HEK293 (cell line): ENCODE data around the gene LARP1.

Source experiments
- ZBTB20 ChIP-seq: fragments of 450-650 bp; formaldehyde crosslinking; IDR thresholded peaks from 2 replicates; pipeline ENCODE4 v1.5.1; 2016; ENCODE audit warnings: missing biosample characterization, missing genetic modification characterization
- ZEB2 ChIP-seq: fragments of 450-650 bp; formaldehyde crosslinking; IDR thresholded peaks from 2 replicates; pipeline ENCODE4 v1.5.1; 2016; ENCODE audit warnings: missing biosample characterization, missing genetic modification characterization
- ZNF266 ChIP-seq: fragments of 450-650 bp; formaldehyde crosslinking; IDR thresholded peaks from 2 replicates; pipeline ENCODE4 v1.5.1; 2016; ENCODE audit warnings: missing biosample characterization, missing genetic modification characterization, low read depth
- ZNF423 ChIP-seq: fragments of 450-650 bp; formaldehyde crosslinking; IDR thresholded peaks from 2 replicates; pipeline ENCODE4 v1.5.1; 2016; ENCODE audit warnings: missing biosample characterization, missing genetic modification characterization
- ZNF530 ChIP-seq: fragments of 450-650 bp; formaldehyde crosslinking; IDR thresholded peaks from 2 replicates; pipeline ENCODE4 v1.5.1; 2016; ENCODE audit warnings: low read depth, missing biosample characterization, missing genetic modification characterization
- ZNF830 ChIP-seq: fragments of 450-650 bp; IDR thresholded peaks from 2 replicates; pipeline ENCODE4 v1.5.0; 2018; ENCODE audit warnings: missing biosample characterization, missing genetic modification characterization, low read depth, mild to moderate bottlenecking, moderate library complexity
- ZSCAN16 ChIP-seq: fragments of 450-650 bp; formaldehyde crosslinking; IDR thresholded peaks from 2 replicates; pipeline ENCODE4 v1.5.1; 2016; ENCODE audit warnings: missing biosample characterization, missing genetic modification characterization
- ZSCAN5A ChIP-seq: fragments of 450-650 bp; formaldehyde crosslinking; IDR thresholded peaks from 2 replicates; pipeline ENCODE4 v1.5.1; 2016; ENCODE audit warnings: missing biosample characterization, missing genetic modification characterization
- TF ChIP-seq, protein P1 (sequence below): fragments of 450-650 bp; formaldehyde crosslinking; IDR thresholded peaks from 2 replicates; pipeline ENCODE4 v1.5.1; 2016; ENCODE audit warnings: missing biosample characterization, missing genetic modification characterization
- TF ChIP-seq, protein P2 (sequence below): fragments of 450-650 bp; formaldehyde crosslinking; optimal IDR thresholded peaks from 2 replicates; pipeline ENCODE3; 2016; ENCODE audit warnings: missing biosample characterization, mild to moderate bottlenecking, missing genetic modification characterization

- TF ChIP-seq ZNF530 (tag by site-specific recombination), result no peak
- no peak for TF ChIP-seq ZSCAN5A
- TF ChIP-seq ZNF830, result no peak
- TF ChIP-seq ZBTB20 (tag by site-specific recombination), result no peak
- TF ChIP-seq ZEB2 (tag by site-specific recombination), result no peak
- TF ChIP-seq, protein P1, sequence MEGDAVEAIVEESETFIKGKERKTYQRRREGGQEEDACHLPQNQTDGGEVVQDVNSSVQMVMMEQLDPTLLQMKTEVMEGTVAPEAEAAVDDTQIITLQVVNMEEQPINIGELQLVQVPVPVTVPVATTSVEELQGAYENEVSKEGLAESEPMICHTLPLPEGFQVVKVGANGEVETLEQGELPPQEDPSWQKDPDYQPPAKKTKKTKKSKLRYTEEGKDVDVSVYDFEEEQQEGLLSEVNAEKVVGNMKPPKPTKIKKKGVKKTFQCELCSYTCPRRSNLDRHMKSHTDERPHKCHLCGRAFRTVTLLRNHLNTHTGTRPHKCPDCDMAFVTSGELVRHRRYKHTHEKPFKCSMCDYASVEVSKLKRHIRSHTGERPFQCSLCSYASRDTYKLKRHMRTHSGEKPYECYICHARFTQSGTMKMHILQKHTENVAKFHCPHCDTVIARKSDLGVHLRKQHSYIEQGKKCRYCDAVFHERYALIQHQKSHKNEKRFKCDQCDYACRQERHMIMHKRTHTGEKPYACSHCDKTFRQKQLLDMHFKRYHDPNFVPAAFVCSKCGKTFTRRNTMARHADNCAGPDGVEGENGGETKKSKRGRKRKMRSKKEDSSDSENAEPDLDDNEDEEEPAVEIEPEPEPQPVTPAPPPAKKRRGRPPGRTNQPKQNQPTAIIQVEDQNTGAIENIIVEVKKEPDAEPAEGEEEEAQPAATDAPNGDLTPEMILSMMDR (tag by site-specific recombination), result no peak
- TF ChIP-seq, protein P2, sequence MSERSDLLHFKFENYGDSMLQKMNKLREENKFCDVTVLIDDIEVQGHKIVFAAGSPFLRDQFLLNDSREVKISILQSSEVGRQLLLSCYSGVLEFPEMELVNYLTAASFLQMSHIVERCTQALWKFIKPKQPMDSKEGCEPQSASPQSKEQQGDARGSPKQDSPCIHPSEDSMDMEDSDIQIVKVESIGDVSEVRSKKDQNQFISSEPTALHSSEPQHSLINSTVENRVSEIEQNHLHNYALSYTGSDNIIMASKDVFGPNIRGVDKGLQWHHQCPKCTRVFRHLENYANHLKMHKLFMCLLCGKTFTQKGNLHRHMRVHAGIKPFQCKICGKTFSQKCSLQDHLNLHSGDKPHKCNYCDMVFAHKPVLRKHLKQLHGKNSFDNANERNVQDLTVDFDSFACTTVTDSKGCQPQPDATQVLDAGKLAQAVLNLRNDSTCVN (tag by site-specific recombination), result no peak
- TF ChIP-seq ZNF423 (tag by site-specific recombination), result no peak
- no peak for TF ChIP-seq ZSCAN16 (tag by site-specific recombination)
- no peak for TF ChIP-seq ZNF266 (tag by site-specific recombination)
Measured at GRCh38 chr5:154776167-154776566, 21.0 kb downstream of the LARP1 start.
